ENCODE measurements around the gene ZMIZ1. TPM values are rescaled to one million over a fixed set of nuclear protein-coding genes. Genes with fewer than 3 reads are reported as not detected.

The ZMIZ1 gene
- total RNA-seq, 1 experiment from 2014 or later, result 34.2 TPM

DNA sequence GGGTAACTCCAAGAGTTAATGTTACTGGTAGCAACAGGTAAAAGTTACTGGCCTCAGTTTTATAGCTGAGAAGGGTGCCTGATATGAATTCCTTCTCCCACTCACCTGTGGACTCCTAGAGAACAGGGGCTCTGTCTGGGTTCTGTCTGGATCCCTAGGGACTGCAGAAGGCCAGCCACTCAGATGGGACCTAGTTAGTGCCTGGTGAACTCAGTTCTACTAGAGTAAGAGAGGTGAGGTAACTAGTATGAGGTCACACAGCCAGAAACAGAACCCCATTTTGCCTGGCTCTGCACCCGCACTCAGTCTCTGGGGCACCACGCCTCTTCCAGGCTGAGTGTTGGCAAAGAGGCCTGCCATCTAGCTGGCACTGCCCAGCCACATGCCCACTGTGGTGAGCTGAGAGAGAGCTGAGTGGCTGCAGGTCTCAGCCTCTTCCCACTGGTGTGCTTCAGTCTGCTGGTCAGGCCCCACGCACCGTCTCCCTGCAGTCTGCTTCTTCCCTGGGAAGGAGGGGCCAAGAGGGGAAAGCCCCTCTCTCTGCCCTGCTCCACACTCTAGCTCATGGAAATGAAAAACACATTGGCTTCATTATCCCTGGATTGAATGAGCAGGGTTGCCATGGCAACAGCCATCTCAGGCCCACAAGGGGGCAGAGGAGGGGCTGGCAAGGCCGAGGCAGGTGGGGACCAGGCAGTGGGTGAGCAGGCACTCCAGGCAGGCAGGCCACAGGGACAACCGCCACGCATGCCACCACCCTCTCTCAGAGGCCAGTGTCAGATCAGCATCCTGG is 110.6 kb downstream of the ZMIZ1 start:
- peaks cover 47% of the 10 kb centered on the region for H3K4me1 ChIP-seq (ENCODE audit: control insufficient read depth, insufficient read depth, low read length)
- H3K36me3 ChIP-seq (ENCODE audit: control insufficient read depth, insufficient read depth, low read length), result no peaks in the 10 kb centered on the region
- no peak overlapping the region for H3K27ac ChIP-seq (ENCODE audit: low read length)
- no peaks in the 10 kb centered on the region for H3K27me3 ChIP-seq (ENCODE audit: control insufficient read depth, insufficient read depth, low read length)
- H3K9me3 ChIP-seq (ENCODE audit: control insufficient read depth, insufficient read depth, low read depth, low read length), result no peaks in the 10 kb centered on the region
- intact Hi-C loops (cut with micrococcal nuclease; ENCODE audit: unreplicated experiment) (no loop called here), in situ Hi-C loops (cut with HindIII; ENCODE audit: low pct_unique_long_range_greater_than_20kb, low sequenced_read_pairs) (no loop called here)
- ChIA-PET CTCF (no interaction called here), POLR2A (no interaction called here)
- ATAC-seq, result no peak
- TF ChIP-seq, protein P1, sequence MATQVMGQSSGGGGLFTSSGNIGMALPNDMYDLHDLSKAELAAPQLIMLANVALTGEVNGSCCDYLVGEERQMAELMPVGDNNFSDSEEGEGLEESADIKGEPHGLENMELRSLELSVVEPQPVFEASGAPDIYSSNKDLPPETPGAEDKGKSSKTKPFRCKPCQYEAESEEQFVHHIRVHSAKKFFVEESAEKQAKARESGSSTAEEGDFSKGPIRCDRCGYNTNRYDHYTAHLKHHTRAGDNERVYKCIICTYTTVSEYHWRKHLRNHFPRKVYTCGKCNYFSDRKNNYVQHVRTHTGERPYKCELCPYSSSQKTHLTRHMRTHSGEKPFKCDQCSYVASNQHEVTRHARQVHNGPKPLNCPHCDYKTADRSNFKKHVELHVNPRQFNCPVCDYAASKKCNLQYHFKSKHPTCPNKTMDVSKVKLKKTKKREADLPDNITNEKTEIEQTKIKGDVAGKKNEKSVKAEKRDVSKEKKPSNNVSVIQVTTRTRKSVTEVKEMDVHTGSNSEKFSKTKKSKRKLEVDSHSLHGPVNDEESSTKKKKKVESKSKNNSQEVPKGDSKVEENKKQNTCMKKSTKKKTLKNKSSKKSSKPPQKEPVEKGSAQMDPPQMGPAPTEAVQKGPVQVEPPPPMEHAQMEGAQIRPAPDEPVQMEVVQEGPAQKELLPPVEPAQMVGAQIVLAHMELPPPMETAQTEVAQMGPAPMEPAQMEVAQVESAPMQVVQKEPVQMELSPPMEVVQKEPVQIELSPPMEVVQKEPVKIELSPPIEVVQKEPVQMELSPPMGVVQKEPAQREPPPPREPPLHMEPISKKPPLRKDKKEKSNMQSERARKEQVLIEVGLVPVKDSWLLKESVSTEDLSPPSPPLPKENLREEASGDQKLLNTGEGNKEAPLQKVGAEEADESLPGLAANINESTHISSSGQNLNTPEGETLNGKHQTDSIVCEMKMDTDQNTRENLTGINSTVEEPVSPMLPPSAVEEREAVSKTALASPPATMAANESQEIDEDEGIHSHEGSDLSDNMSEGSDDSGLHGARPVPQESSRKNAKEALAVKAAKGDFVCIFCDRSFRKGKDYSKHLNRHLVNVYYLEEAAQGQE (IDR thresholded peaks at IDR 0.05; ENCODE audit: insufficient read depth in 1 of 2, low read depth in 2 of 2, low read length in 1 of 2), result no peak
- TF ChIP-seq, protein P2, sequence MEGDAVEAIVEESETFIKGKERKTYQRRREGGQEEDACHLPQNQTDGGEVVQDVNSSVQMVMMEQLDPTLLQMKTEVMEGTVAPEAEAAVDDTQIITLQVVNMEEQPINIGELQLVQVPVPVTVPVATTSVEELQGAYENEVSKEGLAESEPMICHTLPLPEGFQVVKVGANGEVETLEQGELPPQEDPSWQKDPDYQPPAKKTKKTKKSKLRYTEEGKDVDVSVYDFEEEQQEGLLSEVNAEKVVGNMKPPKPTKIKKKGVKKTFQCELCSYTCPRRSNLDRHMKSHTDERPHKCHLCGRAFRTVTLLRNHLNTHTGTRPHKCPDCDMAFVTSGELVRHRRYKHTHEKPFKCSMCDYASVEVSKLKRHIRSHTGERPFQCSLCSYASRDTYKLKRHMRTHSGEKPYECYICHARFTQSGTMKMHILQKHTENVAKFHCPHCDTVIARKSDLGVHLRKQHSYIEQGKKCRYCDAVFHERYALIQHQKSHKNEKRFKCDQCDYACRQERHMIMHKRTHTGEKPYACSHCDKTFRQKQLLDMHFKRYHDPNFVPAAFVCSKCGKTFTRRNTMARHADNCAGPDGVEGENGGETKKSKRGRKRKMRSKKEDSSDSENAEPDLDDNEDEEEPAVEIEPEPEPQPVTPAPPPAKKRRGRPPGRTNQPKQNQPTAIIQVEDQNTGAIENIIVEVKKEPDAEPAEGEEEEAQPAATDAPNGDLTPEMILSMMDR (IDR thresholded peaks at IDR 0.05), result no peak
- BruUV-seq (replicated peaks), result no TSS peak
- no peak for DNase-seq (ENCODE audit: low read depth, low spot score)
- no peak overlapping the region for H3K4me3 ChIP-seq (ENCODE audit: low read depth in 2 of 2, low read length in 2 of 2)

DNA sequence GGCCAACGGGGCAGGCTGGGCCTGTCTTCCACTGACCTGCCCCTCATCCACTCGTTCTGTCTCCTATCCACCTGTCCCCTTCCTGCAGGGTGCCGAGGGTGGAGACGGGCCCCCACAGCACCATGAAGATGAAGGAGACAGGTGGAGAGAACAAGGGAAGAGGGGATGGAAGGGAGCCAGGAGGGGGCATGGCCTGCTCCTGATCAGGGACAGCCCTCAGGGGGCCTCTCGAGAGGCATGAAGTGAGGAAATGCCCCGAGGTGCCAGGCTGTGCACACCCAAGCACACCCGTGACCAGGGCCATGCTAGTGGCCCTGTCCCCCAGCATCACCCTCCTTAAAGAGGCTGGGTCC is 111.2 kb downstream of the ZMIZ1 start:
- TF ChIP-seq TCF7L2 (IDR thresholded peaks at IDR 0.05; ENCODE audit: low read depth, low read length) (no peak), POLR2AphosphoS5 (IDR thresholded peaks at IDR 0.05; ENCODE audit: low read depth, low read length) (no peak), SIN3A (IDR thresholded peaks at IDR 0.05; ENCODE audit: borderline replicate concordance, insufficient read depth, low read depth, low read length) (no peak)
- TF ChIP-seq, protein P1 (IDR thresholded peaks at IDR 0.05; ENCODE audit: insufficient read depth in 1 of 2, low read depth in 2 of 2, low read length in 1 of 2), result no peak
- TF ChIP-seq, protein P2 (IDR thresholded peaks at IDR 0.05), result no peak
- Histone ChIP-seq H3K4me3 (ENCODE audit: low read depth in 2 of 2, low read length in 2 of 2) (no peak overlapping the region), H3K27me3 (ENCODE audit: control insufficient read depth, insufficient read depth, low read length) (no peaks in the 10 kb centered on the region), H3K27ac (ENCODE audit: low read length) (no peak overlapping the region), H3K4me1 (ENCODE audit: control insufficient read depth, insufficient read depth, low read length) (peaks cover 53% of the 10 kb centered on the region), H3K9me3 (ENCODE audit: control insufficient read depth, insufficient read depth, low read depth, low read length) (no peaks in the 10 kb centered on the region), H3K36me3 (ENCODE audit: control insufficient read depth, insufficient read depth, low read length) (no peaks in the 10 kb centered on the region)
- no peak for DNase-seq (ENCODE audit: low read depth, low spot score)
- ATAC-seq, result no peak
- in situ Hi-C loops (cut with HindIII; ENCODE audit: low pct_unique_long_range_greater_than_20kb, low sequenced_read_pairs) (no loop called here), intact Hi-C loops (cut with micrococcal nuclease; ENCODE audit: unreplicated experiment) (no loop called here)
- POLR2A ChIA-PET, result no interaction called here
- BruUV-seq (replicated peaks), result no TSS peak
- CTCF ChIA-PET, result no interaction called here
